Measurements from ENCODE around the gene C1orf74.

GRCh38 chr1:209733409-209734192, 50.8 kb downstream of the C1orf74 start:
- no peak for TF ChIP-seq CTCF (IDR thresholded peaks at IDR 0.05)
- TF ChIP-seq POLR2A (IDR thresholded peaks at IDR 0.05), result no peak
